NCI-H524 treated with DMSO at 0.1 percent for 48 hours (cell line): ENCODE measurements around the gene SIRT3.

Experiments
- DNase-seq: peaks from one replicate; lab custom pipeline; 2025; lab: John Stamatoyannopoulos, UW

SIRT3 gene

DNA sequence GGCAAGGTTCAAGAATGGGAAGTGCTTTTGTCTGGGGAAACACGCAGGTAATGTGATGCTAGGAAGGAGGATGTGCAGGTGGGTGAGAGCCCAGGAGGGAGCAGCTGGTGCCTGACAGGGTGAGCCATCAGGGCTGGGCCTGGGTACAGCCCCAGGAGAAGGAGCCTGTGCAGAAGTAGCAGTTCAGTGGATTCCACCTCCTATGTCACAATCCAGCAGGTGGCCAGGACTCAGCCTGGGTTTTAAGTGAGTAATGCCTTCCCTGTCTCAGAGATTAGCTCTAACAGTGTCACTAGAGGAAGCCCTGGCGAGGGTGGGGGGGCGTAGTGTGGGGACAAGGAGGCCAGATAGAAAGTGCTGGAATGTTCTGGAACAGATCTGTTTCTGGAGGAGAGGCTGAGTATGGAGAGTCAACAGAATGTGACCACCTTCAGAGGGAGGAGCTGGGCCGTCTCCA is 20.5 kb downstream of the SIRT3 start:
- no peak for DNase-seq

DNA sequence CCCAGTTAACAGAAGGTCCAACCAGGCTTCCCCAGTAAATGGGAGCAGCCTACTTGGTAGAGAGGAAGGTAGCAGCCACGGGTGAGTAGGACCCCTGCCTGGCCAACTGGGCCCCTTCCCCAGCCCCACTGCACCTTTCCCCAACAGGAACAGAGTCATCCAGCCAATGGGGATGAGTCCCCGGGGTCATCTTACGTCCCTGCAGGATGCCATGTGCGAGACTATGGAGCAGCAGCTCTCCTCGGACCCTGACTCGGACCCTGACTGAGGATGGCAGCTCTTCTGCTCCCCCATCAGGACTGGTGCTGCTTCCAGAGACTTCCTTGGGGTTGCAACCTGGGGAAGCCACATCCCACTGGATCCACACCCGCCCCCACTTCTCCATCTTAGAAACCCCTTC is 22.1 kb downstream of the SIRT3 start:
- DNase-seq, result no peak

DNA sequence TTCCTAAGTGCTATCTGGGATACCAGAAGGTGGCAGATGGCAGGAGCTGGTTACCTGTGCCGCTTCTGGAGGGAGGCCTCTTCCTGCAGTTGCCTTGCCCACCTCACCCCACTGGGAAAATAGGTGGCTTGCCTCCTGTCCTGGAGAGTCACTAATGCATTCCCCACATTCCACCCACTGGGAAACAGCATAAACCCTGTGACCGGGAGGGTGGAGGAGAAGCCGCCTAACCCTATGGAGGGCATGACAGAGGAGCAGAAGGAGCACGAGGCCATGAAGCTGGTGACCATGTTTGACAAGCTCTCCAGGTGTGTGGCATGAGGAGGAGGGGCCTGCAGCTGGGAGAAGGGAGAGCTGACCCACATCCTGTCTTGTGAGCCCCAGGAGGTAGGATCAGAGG is 23.0 kb downstream of the SIRT3 start:
- no peak for DNase-seq

DNA sequence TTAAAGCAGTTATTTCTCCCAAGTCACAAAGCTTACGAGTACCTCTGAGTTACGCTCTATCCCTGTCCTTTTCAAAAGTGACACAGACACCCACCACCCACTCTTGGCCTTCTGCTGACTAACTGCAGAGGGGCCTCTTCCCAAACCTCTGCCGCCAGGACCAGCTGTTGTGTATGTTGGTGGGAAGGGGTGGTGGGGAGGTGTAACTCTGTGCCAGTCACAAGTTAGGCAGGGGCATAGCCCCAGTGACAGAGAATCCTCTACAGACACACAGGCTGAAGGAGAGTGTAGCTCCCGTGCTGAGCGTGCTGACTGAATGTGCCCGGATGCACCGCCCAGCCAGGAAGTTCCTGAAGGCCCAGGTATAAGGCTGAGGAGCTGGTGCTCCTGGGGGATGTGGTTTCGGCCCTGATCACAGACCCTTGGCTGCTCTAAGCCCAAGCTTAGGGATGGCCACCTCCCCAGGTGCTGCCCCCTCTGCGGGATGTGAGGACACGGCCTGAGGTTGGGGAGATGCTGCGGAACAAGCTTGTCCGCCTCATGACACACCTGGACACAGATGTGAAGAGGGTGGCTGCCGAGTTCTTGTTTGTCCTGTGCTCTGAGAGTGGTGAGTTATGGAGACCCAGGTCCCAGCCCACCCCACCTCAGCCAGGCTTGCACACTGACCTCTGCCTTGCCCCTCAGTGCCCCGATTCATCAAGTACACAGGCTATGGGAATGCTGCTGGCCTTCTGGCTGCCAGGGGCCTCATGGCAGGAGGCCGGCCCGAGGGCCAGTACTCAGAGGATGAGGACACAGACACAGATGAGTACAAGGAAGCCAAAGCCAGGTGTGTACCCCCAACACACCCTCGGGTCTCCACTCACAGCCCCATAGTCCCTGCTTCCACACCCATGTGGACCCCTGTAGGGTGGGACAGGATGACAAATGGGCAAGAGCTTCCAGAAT is 23.7 kb downstream of the SIRT3 start:
- DNase-seq, result no peak

DNA sequence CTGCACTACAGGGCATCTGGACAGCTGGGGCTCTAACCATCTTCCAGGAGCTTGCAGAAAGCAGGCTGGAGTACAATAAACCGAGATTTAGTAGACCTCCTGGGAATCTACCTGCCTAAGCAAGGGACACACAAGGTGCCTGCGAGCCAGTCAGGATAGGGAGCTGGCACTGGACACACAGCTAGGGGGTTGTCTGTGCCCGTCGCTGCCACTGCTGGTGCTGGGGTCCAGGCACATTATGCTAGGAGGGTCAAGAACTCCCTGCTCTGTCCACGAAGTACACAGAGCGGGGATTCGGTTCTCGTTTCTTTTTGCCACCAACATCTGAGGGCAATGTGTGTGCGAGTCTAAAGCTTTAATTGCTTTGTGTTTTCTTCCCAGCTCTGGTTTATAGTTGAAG is 24.4 kb downstream of the SIRT3 start:
- no peak for DNase-seq

DNA sequence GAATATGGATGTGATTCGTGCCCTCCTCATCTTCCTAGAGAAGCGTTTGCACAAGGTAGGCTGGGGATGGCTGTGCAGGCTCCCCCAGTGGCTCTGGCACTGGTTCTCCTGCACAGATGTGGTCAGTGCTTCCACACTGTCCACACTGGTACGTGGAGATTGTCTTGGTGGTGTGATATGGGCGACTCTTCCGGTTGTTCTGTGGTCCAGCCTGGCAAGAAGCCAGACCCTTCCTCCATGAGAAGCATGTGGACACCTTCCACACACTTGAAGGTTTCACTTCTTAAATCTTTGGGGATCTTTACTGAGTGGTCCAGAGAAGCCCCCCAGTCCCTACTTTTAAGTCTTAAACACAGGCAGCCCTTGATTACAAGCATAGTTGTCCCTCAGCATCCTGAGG is 24.8 kb downstream of the SIRT3 start:
- DNase-seq, result no peak

DNA sequence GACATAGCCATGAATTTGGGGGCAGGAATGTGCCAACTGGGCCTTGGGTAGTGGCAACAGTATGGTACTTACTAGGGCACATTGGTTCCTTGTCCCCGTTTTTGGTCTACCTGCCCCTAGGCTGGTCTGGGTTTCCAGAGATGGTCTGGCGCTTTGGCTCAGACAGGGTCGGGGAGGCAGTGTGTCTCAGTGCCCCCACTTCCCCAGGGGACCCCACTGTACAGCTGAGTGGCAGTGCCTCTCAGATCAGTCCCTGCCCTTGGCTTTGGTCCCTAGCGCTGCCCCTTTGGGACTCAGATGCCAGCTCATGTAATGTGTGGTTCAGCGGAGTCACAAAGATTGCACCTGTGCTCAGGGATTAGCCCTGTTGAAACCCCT is 25.4 kb downstream of the SIRT3 start:
- DNase-seq, result no peak

DNA sequence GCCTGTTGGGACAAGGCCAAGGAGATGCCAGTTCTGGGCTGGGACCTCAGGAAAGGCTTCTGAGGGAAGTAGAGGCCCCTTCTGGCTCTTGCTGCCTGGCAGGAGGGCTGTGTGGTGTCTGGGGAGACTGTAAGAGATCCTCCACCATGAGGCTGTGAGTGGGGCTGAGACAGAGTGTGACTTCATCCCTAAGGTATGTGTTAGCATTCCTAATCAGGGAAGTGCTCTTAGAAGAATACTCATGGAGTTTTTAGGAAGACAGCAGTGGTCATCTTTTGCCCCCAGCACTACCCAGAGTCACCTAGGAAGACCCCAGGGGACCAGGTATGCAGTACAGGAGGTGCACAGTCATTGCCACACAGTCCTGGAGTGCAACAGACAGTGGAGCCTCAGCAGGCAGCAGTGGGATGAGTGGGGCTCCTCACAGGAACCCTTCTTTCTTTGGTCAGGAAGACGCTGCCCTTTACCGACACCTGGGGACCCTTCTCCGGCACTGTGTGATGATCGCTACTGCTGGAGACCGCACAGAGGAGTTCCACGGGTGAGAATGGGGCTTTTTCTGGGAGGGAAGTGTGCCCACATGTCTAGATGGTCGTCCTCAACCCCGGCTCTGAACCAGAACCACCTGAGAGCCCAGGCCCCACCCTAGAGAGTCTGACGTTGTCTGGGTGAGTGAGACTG is 25.9 kb downstream of the SIRT3 start:
- no peak for DNase-seq

DNA sequence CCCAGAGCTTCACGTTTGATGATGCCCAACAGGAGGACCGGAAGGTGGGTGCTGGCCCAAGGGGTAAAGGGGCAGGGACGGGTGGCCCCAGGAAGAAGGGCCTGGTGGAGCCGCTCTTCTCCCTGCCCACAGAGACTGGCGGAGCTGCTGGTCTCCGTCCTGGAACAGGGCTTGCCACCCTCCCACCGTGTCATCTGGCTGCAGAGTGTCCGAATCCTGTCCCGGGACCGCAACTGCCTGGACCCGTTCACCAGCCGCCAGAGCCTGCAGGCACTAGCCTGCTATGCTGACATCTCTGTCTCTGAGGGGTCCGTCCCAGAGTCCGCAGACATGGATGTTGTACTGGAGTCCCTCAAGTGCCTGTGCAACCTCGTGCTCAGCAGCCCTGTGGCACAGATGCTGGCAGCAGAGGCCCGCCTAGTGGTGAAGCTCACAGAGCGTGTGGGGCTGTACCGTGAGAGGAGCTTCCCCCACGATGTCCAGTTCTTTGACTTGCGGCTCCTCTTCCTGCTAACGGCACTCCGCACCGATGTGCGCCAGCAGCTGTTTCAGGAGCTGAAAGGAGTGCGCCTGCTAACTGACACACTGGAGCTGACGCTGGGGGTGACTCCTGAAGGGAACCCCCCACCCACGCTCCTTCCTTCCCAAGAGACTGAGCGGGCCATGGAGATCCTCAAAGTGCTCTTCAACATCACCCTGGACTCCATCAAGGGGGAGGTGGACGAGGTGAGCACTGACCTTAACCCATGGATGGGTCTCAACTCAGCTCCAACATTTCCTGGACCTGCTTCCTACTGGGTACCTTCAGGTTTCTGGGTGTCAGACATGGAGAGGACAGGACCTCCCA is 26.6 kb downstream of the SIRT3 start:
- DNase-seq, result no peak

DNA sequence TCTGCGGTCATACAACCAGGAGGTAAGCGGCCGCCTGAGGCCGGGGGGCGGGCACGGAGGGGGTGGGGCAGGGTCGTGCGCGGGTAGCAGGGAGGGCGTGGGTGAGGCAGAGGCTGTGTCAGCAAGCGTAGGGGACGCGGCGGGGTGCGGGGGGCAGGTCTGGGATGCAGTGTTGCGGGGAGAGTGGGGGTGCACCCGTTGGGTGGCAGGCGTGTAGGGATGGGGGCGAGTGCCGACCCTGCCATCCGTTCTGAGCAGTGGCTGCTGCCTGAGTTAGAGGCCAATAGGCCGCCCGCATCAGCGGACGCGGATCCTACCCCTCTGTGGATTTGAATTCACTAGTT is 27.3 kb downstream of the SIRT3 start:
- no peak for DNase-seq

DNA sequence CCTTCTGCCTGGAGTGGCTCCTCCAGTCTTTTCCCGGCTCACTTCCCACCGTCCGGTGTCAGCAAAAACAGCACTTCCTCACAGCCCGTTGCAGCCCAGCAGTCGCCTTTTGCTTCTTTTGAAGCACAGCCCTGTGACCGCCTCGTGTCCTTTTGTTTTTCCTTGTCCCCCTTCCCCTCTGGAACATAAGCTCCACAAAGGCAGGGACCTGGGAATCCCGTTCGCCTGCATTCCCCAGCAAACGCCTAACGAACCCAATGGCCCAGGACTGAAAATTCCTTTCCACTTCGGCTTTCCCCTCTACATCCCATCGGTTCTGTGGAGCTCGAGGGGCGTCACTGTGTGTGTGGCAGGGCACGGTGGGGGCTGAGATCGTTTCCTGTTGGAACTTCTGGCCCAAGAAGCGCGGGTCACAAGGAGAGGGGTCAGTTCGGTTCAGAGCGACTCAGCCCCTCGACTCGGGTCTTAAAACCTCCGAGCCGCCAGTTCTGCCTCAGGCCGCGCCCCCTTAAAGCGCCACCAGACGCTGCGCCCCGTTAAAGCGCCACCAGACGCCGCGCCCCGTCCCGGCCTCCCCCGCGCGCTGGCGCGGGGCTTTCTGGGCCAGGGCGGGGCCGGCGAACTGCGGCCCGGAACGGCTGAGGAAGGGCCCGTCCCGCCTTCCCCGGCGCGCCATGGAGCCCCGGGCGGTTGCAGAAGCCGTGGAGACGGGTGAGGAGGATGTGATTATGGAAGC is 27.8 kb downstream of the SIRT3 start:
- DNase-seq, result peak; percentile 1

DNA sequence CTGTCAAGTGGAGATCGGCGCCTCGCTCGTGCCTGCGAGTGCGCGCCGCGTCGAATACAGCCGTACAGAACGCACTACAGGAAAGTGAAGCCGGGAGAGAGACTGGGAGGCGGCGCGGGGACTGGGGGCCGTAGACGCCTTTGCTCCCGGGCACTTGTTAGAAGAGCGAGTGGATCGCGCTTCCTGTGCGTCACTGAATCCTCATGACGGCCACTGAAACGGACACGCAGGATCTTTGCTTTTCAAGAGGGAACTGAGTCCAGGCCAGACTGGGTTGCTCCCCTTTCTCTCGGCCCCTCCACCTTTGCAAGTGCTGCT is 28.3 kb downstream of the SIRT3 start:
- no peak for DNase-seq

DNA sequence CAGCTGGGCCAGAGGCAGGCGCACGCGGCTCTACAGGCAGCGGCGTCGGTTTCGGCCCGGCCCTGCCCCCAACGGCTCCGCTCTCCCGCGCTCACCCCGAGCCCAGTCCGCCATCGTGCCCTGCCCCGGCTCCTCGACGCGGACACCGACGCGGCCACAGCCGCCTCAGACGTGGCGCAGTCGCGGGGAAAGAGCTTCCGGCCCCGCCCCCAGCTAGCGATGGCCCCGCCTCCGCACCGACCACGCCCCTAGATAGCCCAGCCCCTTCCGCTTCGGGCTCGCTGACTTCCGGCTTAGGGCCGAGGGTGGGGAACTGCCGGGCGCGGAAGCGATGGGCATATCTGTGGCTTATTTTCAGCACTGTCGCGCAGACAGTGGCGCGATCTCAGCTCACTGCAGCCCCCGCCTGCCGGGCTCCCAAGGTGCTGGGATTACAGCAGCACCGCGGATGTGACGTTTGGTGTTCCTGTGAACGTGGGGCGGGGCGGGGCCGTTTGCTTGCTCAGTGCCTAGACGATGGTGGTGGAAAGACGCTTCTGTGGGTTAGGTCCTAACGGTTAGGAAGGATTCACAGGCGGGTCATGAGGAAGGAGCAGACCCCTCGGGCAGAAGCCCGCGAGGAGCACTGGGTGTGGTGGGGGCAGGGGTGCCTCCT is 28.8 kb downstream of the SIRT3 start, which contains the start of the genes BET1L and RIC8A:
Gene BET1L (minus strand): TSS at position 192 of the 655 bp plus-strand sequence. CDS start 78 bp downstream, at position 114.
Gene RIC8A (plus strand): TSS at position 501 of the 655 bp plus-strand sequence. CDS start 1,147 bp downstream, outside the sequence.
- peak; percentile 64 for DNase-seq

DNA sequence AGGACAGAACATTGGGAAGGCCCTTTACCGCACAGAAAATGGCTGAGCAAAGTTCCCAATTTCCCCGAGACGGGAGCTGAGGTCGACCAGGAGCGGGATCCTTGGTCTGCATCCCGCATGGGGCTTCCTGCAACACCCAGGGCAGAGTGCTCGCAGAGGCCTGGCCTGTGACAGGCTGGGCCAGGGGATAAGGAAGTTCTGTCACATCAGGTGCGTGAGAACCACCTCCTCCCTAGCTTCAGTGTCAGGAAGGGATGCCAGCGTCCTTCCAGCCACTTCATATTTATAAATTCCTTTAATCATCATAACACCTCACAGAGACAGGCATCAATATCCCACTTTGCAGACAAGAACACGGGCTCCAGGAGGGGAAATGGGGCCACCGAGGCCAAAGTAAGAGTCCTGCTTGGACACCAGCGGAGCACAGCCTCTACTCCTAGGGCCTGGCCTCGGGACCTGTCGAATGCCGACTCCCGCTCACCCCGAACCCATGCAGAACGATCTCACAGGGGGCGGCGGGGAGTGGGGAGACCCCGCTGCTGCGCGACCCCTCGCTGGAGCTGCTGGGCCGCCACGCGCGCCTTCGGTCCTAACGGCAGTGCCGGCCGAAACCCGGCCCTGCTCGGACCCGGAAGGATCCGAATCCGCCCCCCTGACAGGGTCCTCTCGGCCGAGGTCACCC is 29.5 kb downstream of the SIRT3 start:
- DNase-seq, result no peak

DNA sequence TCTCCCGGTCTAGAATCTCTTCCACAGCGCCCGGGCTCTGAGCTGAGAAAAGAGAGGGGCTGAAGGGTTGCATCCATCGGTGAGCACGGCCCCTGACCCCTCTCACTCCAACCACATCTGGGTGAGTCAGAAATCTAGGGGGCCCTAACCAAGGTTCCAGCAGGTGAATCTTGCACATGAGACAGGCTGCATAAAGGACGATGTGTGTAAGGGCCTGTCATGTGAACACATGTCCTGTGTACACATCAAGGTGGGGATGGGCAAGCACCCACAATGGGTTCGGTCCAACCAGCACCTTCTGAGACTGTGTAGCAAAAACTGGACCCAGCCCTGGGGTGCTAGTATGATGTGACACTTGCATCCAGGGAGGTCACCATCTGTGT is 30.1 kb downstream of the SIRT3 start:
- no peak for DNase-seq

DNA sequence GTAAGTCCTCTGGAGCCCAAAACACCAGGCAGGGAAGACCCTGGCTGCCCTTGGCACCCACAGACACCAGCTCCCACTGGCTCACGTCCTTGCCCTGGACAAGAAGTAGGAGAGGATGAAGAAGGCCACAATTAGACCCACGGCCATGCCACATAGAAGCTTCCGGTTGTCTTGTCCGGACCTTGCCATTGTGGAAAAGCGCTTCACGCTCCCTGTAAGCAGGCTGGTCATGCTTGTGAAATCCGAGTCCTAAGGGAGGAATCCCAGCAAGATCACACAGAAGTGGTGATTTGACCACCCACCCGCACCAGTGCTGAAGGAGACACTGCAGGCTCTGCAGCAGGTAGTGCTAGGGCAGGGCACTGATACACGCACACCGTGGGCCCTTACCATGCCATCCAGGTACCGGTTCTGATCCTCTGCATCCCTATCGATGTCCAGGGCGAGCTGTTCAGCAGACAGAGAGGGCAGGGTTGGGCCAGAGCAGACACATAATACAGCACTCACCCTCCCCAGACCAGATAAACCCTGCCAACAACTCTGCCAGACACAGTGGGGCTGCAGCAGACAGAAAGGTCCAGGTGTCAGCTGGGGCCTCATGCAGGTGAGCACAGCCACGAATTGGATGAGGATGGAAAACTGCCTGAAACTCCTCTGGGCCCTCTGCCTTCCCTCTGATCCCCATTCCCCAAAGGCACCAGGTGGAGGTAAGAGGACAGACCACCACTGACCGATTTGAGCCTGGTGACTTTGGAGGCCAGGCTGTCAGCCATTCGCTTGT is 30.7 kb downstream of the SIRT3 start:
- no peak for DNase-seq

DNA sequence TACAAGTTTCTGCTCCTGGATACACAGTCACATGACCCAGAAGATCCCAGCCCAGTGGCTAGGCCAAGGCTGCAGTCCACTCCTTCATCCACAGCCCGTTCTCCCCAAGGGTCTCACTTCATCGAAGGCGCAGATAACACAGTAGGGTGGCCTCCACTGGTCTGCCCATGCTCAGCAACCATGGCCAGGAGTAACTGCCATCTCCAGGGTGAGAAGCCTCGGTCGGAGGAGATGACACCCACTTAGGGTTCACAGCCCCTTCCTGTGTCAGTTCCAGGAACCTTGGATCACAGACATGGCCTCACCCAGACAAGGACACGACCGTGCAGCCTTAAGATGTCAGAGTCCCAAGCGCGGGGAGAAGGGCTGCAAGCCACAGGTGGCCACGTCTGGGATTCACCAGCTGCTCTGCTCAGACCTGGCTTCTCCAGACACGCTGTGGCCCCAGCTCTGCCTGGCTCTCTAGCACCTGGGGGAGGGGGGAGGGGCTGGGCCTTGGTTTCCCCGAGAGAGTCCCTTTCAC is 31.5 kb downstream of the SIRT3 start:
- no peak for DNase-seq

DNA sequence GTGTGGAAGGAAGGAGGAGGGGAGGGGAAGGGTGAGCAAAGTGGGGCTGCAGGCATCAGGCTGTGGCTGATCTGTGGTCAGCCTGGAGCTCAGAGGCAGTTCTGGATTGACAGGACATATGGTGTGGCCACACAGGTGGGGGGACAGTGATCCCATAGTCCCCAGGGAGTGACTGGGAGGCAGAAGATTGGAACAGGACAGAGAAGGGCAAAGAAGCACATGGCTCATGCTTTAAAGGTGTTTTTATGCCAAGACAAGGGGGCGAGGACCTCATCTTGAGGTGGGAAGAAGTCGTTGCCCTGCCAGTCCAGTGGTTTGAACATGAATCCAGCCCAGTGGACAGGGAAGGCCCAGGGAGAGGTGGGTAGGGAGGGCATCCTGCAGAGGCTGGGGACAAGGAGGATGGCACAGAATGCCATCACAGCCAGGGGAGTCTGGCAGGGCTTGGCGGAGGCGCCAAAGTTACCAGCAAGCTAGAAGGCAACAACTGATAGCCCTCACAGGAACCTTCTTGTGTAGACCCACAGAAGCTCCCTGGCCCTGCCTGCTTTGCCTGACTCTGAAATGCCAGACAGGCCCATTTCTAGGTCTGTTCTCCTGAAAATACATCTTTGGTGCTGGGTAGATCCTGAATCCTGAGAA is 32.1 kb downstream of the SIRT3 start:
- no peak for DNase-seq
